ENCODE measurements around the gene NYAP2.

The NYAP2 gene

GRCh38 chr2:225399504-225399903, at the start of gene NYAP2:
Gene NYAP2 (plus strand): TSS chr2:225399710. CDS start chr2:225408881, 9,171 bp downstream.
- no peak for DNase-seq

- DNase-seq: no peak
These were observed 45.9 kb upstream of the NYAP2 start for GRCh38 chr2:225353579-225354085.

GRCh38 chr2:225354281-225354774, 45.2 kb upstream of the NYAP2 start:
- DNase-seq: no peak

- DNase-seq: no peak
These were observed 43.7 kb upstream of the NYAP2 start for GRCh38 chr2:225355788-225356187.

- no peak for DNase-seq
These were observed 32.8 kb upstream of the NYAP2 start for GRCh38 chr2:225366731-225367130.

GRCh38 chr2:225367482-225367881, 32.0 kb upstream of the NYAP2 start:
- no peak for DNase-seq

- DNase-seq: no peak
These were observed 20.5 kb upstream of the NYAP2 start for GRCh38 chr2:225378984-225379383.

GRCh38 chr2:225379856-225380255, 19.7 kb upstream of the NYAP2 start:
- no peak for DNase-seq

GRCh38 chr2:225381609-225382008, 17.9 kb upstream of the NYAP2 start:
- DNase-seq: no peak

- no peak for DNase-seq
These were observed 1.1 kb upstream of the NYAP2 start for GRCh38 chr2:225398372-225398771.

GRCh38 chr2:225400060-225400511, 576 bp downstream of the NYAP2 start:
- DNase-seq: no peak

GRCh38 chr2:225400546-225401400, 1.3 kb downstream of the NYAP2 start:
- DNase-seq: no peak

GRCh38 chr2:225402210-225402776, 2.8 kb downstream of the NYAP2 start:
- no peak for DNase-seq

- no peak for DNase-seq
These were observed 11.9 kb downstream of the NYAP2 start for GRCh38 chr2:225411452-225411851.

GRCh38 chr2:225413786-225414185, 14.3 kb downstream of the NYAP2 start:
- no peak for DNase-seq

- no peak for DNase-seq
These were observed 15.4 kb downstream of the NYAP2 start for GRCh38 chr2:225414902-225415301.

GRCh38 chr2:225415341-225415740, 15.8 kb downstream of the NYAP2 start:
- DNase-seq: no peak

- no peak for DNase-seq
These were observed 16.3 kb downstream of the NYAP2 start for GRCh38 chr2:225415792-225416191.

- no peak for DNase-seq
These were observed 17.3 kb downstream of the NYAP2 start for GRCh38 chr2:225416616-225417367.

- DNase-seq: no peak
These were observed 19.5 kb downstream of the NYAP2 start for GRCh38 chr2:225419033-225419432.

GRCh38 chr2:225422145-225422544, 22.6 kb downstream of the NYAP2 start:
- no peak for DNase-seq

- no peak for DNase-seq
These were observed 25.8 kb downstream of the NYAP2 start for GRCh38 chr2:225425284-225425683.

GRCh38 chr2:225428360-225428759, 28.9 kb downstream of the NYAP2 start:
- DNase-seq: no peak

All from KG1 (cell line).